HuH-7.5 (cell line): ENCODE results near the gene MPRIP.
"Not testable (repeated sequence)": the region's sequence is repeated elsewhere in the genome, so short reads cannot be mapped to it uniquely, and the experiment has no call there.

Experiments
- DNase-seq: peaks from one replicate; pipeline ENCODE4 v3.0.0; 2011; ENCODE audit warnings: low spot score

The MPRIP gene

GRCh38 chr17:17042384-17042736 lies at the start of gene MPRIP:
Gene MPRIP (plus strand): TSS chr17:17042457. CDS start chr17:17042849, 392 bp downstream.
- DNase-seq, result no peak

GRCh38 chr17:16994631-16995030 lies 47.6 kb upstream of the MPRIP start:
- no peak for DNase-seq

DNA sequence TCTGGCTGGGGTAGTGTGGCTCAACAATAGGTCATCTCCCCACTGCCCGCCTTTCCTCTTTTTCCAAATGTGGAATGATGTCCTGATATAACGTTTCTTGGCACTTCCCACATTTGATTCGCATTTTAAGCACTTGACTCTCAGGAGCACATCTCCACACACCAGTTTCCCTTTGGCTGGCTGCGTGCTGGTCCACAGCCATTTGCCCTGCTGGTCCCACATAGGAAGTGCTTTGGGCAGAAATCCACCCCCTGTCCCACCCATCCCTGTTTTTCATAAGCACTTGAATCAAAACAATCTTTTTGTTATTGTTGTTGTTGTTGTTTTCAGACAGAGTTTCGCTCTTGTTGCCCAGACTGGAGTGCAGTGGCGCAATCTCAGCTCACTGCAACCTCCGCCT lies 46.3 kb upstream of the MPRIP start:
- no peak for DNase-seq

- not testable (repeated sequence) for DNase-seq
Observed at GRCh38 chr17:16996726-16997125, 45.5 kb upstream of the MPRIP start.

DNA sequence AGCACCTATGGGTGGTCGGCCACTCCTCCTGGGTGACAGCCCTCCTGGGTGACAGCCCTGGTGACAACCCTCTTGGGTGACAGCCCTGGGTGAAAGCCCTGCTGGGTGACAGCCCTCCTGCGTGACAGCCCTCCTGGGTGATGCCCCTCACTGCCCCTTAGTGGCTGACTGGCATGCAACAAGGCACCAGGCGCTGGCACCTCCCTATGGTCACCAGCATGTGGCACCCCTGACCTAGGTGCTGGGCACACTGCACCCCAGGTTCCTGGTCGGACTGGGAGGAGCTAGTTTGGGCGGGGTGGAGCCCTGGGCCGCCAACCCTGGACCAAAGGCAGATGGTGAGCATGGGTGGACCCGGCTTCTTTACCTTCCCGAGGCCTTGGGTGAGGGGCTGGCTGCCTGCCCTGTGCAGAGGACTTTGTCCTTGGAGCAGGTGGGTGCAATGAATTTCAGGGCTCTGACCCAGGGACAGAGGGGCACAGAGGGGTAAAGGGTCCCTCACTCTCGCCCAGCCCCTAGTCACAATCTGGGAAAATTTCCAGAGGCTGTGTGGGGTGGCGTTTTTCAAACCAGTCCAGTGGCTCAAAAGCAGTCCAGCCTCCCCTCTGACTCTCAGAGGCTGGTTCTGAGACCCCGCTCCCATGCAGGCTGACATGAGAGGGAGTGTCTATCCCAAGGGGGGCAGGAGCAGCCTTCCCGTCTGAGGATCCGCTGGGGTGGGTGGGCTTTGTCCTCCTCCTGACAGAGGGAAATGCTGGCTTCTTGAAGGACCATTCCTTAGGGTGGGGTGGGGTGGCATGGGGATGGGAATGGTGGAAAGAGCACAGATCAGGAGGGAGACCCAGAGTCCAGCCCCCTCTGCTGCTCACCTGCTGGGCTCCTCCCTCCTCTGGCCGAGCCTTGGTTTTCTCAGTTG lies 44.5 kb upstream of the MPRIP start:
- DNase-seq, result no peak

DNA sequence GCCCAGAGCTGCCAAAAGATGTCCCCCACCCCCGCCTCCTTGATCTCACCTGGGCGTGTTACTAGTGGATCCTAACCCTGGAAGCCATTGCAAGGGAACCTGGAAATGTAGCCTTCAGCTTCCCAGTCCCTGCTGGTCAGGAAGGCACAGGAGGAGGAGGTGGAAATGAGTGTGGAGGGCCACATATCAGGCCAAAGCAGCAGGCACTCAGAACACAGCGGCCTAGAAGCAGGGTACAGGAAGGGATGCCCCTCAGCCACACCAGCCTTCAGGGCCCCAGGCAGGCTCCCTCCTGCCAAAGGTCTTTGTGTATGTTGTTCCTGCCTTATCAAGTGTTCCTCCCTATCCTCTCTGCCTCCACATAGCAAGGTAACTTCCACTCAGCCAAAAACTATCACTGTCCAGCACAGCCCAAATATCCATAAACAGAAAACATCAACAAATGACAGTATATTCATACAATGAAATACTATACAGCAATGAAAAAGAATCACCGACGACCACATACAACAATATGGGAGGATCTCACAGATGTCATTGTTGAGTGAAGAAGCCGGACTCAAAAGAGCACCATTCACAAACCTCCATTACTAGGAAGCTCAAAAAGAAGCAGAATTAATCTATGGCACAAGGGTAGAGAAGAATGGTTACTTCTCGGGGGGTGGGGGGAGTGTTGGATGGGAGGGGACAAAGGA lies 42.2 kb upstream of the MPRIP start:
- no peak for DNase-seq

- no peak for DNase-seq
Observed at GRCh38 chr17:17001076-17001777, 41.0 kb upstream of the MPRIP start.

GRCh38 chr17:17001874-17002520 lies 40.3 kb upstream of the MPRIP start:
- peak; percentile 79 for DNase-seq

- not testable (repeated sequence) for DNase-seq
Observed at GRCh38 chr17:17002731-17003715, 39.2 kb upstream of the MPRIP start.

DNA sequence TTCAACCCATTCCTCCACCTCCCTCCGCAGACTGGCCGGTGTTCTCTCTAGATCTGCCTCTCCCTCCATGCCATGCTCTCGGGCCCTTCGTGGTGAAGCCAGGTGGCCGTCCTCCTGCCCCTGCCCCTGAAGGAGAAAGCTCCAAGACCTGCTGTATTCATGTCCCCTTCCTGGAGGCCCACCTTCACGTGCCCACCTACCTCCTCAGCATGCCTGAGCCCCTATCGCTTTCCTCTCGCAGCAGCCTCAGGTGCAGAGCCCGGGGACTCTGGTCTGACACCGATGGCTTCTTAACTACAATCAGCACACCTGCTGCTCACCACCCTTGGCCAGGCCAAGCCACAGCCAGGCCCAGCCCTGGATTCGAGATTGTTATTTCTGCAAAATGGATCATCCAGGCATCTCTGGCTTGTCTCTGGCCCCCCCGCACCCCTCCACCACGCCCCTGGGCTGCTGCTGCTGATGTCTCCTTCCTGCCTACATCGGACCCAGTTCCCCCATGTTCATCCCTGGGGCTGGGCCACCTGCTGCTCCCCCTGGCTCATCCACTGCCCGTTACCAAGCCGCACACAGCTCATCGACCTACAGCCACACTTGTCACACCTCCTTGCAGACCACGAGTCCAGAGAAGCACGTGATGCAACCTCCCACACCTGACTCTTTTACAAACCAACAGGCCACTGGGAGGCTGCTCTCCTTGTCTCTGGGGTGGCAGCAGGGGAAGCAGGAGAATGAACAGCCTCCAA lies 37.8 kb upstream of the MPRIP start:
- DNase-seq, result no peak

- DNase-seq, result not testable (repeated sequence)
Observed at GRCh38 chr17:17004997-17005614, 37.2 kb upstream of the MPRIP start.

DNA sequence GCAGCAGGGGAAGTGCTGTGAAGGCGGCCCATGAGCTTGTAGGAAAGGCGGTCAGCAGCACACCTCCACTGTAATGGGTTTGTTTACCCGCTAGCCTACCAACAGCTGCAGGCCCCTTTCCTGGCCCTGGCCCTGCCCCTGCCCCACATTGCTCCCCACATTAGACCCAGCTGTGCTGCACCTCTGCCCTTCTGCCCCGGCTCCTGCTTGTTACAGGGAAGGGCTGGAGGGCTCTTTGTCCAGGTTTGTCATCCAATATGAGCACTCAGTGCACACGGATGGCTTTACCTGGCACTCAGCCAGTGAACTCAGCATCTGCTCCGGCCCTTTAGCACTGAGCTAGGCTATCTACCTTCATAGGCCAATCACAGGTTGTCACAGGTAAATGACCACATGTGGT lies 34.4 kb upstream of the MPRIP start:
- not testable (repeated sequence) for DNase-seq

GRCh38 chr17:17008621-17009397 lies 33.4 kb upstream of the MPRIP start:
- DNase-seq, result not testable (repeated sequence)

DNA sequence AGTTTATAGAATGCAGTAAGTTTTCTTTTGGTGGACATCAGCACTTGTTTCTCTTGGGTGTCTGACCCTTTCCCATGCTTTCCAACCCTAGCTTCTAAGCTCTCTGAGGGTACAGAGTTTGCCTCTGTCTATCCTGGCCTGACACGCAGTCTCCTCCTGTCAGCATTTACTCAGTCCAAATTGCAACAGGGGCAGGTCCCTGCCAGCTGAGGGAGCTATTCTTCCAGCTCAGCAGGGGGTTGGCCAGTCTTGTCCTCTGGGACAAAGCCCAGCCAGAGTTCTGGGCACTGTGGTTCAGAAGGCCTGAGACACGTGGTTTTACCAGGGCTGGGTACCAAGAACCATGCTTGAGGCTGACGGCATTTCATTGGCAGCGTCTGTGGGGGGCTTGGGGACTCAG lies 32.3 kb upstream of the MPRIP start:
- not testable (repeated sequence) for DNase-seq

DNA sequence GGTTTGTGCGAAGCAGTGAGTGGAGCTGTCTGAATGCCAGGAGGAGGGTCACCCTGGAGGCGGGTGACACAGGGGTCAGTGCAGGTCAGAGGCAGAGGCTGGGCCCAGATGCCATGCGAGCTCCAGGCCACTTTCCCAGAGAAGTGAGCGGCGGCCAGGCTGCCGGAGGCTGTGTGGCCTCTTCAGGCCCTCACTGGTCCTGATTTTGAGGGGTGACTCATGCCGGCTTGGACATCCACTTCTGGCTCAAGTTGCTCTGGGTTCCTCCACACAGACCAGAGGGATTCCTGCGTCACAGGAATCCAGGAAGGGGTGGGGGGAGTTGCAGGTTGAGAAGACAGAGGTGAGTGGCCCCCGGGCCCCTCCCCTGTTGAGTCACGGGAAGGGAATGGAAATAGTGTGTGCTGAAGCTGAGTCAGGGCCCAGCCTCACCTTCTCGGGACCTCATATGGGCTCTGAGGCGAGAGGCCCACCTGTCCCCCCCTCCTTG lies 31.7 kb upstream of the MPRIP start:
- not testable (repeated sequence) for DNase-seq

GRCh38 chr17:17011043-17011907 lies 31.0 kb upstream of the MPRIP start:
- DNase-seq, result not testable (repeated sequence)
